Measurements from ENCODE around the gene ATF1. TPM values are rescaled to one million over a fixed set of nuclear protein-coding genes. Genes with fewer than 3 reads are reported as not detected.
"Not testable (repeated sequence)": the region's sequence is repeated elsewhere in the genome, so short reads cannot be mapped to it uniquely, and the experiment has no call there.

The ATF1 gene
- total RNA-seq, 1 experiment from 2014 or later: 87.2 TPM

DNA sequence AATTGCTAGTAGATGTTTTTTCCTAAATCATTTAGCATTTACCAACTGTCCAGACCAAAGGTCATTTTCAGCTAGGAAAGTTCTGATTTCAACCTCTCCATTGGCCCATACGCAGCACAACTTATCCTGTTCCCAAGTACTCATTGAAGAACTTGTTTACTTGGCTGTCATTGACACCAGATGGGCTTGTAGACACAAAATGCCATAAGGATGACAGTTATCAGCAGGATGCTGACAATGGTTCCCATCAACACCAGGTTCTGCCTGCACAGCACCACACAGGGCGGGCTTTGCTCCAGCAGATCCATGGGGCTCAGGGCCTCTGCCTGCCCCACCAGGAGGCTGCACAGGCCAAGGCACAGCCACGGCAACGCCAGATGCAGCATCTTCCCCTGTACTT, 42.3 kb downstream of the ATF1 start:
- CTCF ChIA-PET: interaction anchor here (0.7 kb wide), 1 partner anchor 16 kb away, joined by 3 read pairs; no protein-coding TSS in a partner anchor
- BruUV-seq (replicated peaks): no TSS peak
- H3K9me3 Mint-ChIP-seq (ENCODE audit: unreplicated experiment): no peaks in the 10 kb centered on the region
- H3K27me3 Mint-ChIP-seq (ENCODE audit: insufficient read depth, unreplicated experiment): no peaks in the 10 kb centered on the region
- H3K36me3 Mint-ChIP-seq (ENCODE audit: insufficient read depth, unreplicated experiment): peaks cover 59% of the 10 kb centered on the region
- no peak for DNase-seq (ENCODE audit: unreplicated experiment)
- H3K27ac Mint-ChIP-seq (ENCODE audit: low read depth, unreplicated experiment): no peak overlapping the region
- POLR2A ChIA-PET: no interaction called here
- TF ChIP-seq, protein P1, sequence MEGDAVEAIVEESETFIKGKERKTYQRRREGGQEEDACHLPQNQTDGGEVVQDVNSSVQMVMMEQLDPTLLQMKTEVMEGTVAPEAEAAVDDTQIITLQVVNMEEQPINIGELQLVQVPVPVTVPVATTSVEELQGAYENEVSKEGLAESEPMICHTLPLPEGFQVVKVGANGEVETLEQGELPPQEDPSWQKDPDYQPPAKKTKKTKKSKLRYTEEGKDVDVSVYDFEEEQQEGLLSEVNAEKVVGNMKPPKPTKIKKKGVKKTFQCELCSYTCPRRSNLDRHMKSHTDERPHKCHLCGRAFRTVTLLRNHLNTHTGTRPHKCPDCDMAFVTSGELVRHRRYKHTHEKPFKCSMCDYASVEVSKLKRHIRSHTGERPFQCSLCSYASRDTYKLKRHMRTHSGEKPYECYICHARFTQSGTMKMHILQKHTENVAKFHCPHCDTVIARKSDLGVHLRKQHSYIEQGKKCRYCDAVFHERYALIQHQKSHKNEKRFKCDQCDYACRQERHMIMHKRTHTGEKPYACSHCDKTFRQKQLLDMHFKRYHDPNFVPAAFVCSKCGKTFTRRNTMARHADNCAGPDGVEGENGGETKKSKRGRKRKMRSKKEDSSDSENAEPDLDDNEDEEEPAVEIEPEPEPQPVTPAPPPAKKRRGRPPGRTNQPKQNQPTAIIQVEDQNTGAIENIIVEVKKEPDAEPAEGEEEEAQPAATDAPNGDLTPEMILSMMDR (IDR thresholded peaks at IDR 0.05; ENCODE audit: unreplicated experiment): no peak
- no peak overlapping the region for H3K4me3 Mint-ChIP-seq (ENCODE audit: unreplicated experiment)
- intact Hi-C loops (cut with micrococcal nuclease): no loop called here
- H3K4me1 Mint-ChIP-seq (ENCODE audit: insufficient read depth, unreplicated experiment): no peaks in the 10 kb centered on the region

DNA sequence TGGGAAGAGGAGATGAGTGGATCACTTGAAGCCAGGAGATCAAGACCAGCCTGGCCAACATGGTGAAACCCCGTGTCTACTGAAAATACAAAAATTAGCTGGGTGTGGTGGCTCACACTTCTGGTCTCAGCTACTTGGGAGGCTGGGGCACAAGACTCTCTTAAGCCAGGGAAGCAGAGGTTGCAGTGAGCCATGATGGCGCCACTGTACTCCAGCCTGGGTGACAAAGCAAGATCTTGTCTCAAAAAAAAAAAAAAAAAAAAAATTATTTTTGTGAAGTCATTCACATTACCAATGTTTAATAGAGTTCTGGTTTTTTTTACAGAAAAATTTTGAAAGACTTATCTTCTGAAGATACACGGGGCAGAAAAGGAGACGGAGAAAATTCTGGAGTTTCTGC, 45.2 kb downstream of the ATF1 start:
- BruUV-seq (replicated peaks); H3K4me1 Mint-ChIP-seq (ENCODE audit: insufficient read depth, unreplicated experiment); intact Hi-C loops (cut with micrococcal nuclease); H3K27me3 Mint-ChIP-seq (ENCODE audit: insufficient read depth, unreplicated experiment); H3K4me3 Mint-ChIP-seq (ENCODE audit: unreplicated experiment); H3K27ac Mint-ChIP-seq (ENCODE audit: low read depth, unreplicated experiment); H3K9me3 Mint-ChIP-seq (ENCODE audit: unreplicated experiment); DNase-seq (ENCODE audit: unreplicated experiment): not testable (repeated sequence)
- CTCF ChIA-PET: interaction anchor here (0.6 kb wide), 1 partner anchor 714 kb away, joined by 3 read pairs; no protein-coding TSS in a partner anchor
- POLR2A ChIA-PET: interaction anchor here (1.3 kb wide), 1 partner anchor 13 kb away, joined by 3 read pairs; no protein-coding TSS in a partner anchor
- peaks cover 69% of the 10 kb centered on the region for H3K36me3 Mint-ChIP-seq (ENCODE audit: insufficient read depth, unreplicated experiment)

DNA sequence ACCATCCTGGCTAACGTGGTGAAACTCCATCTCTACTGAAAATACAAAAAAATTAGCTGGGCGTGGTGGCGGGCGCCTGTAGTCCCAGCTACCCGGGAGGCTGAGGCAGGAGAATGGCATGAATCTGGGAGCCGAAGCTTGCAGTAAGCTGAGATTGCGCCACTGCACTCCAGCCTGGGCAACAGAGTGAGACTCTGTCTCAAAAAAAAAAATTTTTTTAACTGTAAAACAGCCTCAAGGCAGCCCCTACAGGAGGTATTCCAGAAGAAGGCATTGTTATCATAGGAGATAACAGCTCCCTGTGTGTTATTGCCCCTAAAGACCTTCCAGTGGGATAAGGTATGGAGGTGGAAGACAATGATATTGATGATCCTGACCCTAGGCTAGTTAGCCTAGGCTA, 51.0 kb downstream of the ATF1 start:
- BruUV-seq (replicated peaks); H3K4me1 Mint-ChIP-seq (ENCODE audit: insufficient read depth, unreplicated experiment); H3K9me3 Mint-ChIP-seq (ENCODE audit: unreplicated experiment); H3K4me3 Mint-ChIP-seq (ENCODE audit: unreplicated experiment); intact Hi-C loops (cut with micrococcal nuclease); H3K27ac Mint-ChIP-seq (ENCODE audit: low read depth, unreplicated experiment); H3K27me3 Mint-ChIP-seq (ENCODE audit: insufficient read depth, unreplicated experiment); DNase-seq (ENCODE audit: unreplicated experiment): not testable (repeated sequence)
- POLR2A ChIA-PET: interaction anchor here (0.6 to 1.8 kb wide), 2 partner anchors 50 to 207 kb away, joined by 3 to 4 read pairs; no protein-coding TSS in a partner anchor
- peaks cover 98% of the 10 kb centered on the region for H3K36me3 Mint-ChIP-seq (ENCODE audit: insufficient read depth, unreplicated experiment)
- CTCF ChIA-PET: interaction anchor here (0.6 to 3.0 kb wide), 5 partner anchors 19 to 732 kb away, joined by 3 to 17 read pairs (median 3); no protein-coding TSS in a partner anchor

DNA sequence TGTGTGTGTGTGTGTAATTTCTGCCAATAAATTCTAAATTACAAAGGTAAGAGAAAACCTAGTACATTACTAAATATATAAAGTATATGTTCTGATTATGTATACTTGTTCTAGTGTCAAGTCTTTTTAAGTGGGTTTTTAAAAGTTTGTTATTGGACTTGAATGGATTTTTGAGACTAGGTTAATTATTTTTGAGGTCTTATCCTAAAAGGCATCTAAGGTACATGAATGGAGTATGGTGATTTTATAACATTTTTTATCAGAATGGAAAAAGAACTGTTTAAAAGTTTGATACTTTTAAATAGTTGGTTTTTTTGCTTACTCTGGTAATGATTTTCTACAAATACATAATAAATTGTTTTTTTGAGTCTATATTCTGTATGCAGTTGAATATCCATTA, 56.3 kb downstream of the ATF1 start:
- TF ChIP-seq, protein P1 (IDR thresholded peaks at IDR 0.05; ENCODE audit: unreplicated experiment): no peak
- no TSS peak for BruUV-seq (replicated peaks)
- DNase-seq (ENCODE audit: unreplicated experiment): no peak
- Mint-ChIP-seq H3K27me3 (ENCODE audit: insufficient read depth, unreplicated experiment) (no peaks in the 10 kb centered on the region), H3K27ac (ENCODE audit: low read depth, unreplicated experiment) (no peak overlapping the region), H3K9me3 (ENCODE audit: unreplicated experiment) (no peaks in the 10 kb centered on the region), H3K4me1 (ENCODE audit: insufficient read depth, unreplicated experiment) (peaks cover 5% of the 10 kb centered on the region), H3K4me3 (ENCODE audit: unreplicated experiment) (no peak overlapping the region), H3K36me3 (ENCODE audit: insufficient read depth, unreplicated experiment) (peaks cover 55% of the 10 kb centered on the region)
- CTCF ChIA-PET: interaction anchor here (0.6 kb wide), 1 partner anchor 164 kb away, joined by 3 read pairs; no protein-coding TSS in a partner anchor
- intact Hi-C loops (cut with micrococcal nuclease): no loop called here
- POLR2A ChIA-PET: interaction anchor here (0.8 to 2.7 kb wide), 4 partner anchors 12 to 105 kb away, joined by 3 to 16 read pairs (median 6); partner anchors contain the start of gene ATF1

DNA sequence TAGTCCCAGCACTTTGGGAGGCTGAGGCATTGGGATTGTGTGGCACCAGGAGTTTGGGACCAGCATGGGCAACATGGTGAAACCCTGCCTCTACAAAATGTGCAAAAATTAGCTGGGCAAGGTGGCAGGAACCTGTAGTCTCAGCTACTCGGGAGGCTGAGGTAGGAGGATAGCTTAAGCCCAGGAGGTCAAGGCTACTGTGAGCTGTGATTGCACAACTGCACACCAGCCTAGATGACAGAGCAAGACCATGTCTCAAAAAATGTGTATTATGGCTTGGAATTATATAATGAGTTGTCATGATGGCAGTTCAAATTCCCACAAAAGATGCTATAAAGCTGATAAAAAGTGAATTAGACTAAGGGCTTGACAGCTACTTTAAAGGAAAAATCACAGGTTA, 58.2 kb downstream of the ATF1 start:
- no peak for DNase-seq (ENCODE audit: unreplicated experiment)
- Mint-ChIP-seq H3K27me3 (ENCODE audit: insufficient read depth, unreplicated experiment) (no peaks in the 10 kb centered on the region), H3K4me1 (ENCODE audit: insufficient read depth, unreplicated experiment) (peaks cover 6% of the 10 kb centered on the region), H3K9me3 (ENCODE audit: unreplicated experiment) (no peaks in the 10 kb centered on the region), H3K36me3 (ENCODE audit: insufficient read depth, unreplicated experiment) (peaks cover 36% of the 10 kb centered on the region), H3K4me3 (ENCODE audit: unreplicated experiment) (no peak overlapping the region), H3K27ac (ENCODE audit: low read depth, unreplicated experiment) (no peak overlapping the region)
- no TSS peak for BruUV-seq (replicated peaks)
- TF ChIP-seq, protein P1 (IDR thresholded peaks at IDR 0.05; ENCODE audit: unreplicated experiment): no peak
- ChIA-PET CTCF (interaction anchor here (0.6 to 3.0 kb wide), 7 partner anchors 10 to 519 kb away, joined by 3 to 24 read pairs (median 3); no protein-coding TSS in a partner anchor), POLR2A (interaction anchor here (0.6 to 2.7 kb wide), 7 partner anchors 14 to 206 kb away, joined by 3 to 16 read pairs (median 3); partner anchors contain the start of genes ATF1 and SLC11A2)
- intact Hi-C loops (cut with micrococcal nuclease): no loop called here

DNA sequence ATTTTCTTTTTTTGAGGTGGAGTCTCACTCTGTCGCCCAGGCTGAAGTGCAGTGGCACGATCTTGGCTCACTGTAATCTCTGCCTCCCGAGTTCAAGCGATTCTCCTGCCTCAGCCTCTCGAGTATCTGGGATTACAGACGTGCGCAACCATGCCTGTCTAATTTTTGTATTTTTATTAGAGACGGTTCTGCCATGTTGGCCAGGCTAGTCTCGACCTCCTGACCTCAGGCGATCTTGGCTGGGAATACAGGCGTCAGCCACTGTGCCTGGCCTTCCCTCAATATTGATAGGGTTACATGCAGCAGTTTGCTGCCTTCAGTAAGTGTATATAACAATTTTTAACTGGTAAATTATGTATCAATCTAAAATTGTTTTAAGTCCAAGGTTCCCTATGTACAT, 59.8 kb downstream of the ATF1 start:
- H3K9me3 Mint-ChIP-seq (ENCODE audit: unreplicated experiment); H3K4me3 Mint-ChIP-seq (ENCODE audit: unreplicated experiment); BruUV-seq (replicated peaks); DNase-seq (ENCODE audit: unreplicated experiment); H3K27me3 Mint-ChIP-seq (ENCODE audit: insufficient read depth, unreplicated experiment); H3K27ac Mint-ChIP-seq (ENCODE audit: low read depth, unreplicated experiment); intact Hi-C loops (cut with micrococcal nuclease): not testable (repeated sequence)
- peaks cover 16% of the 10 kb centered on the region for H3K4me1 Mint-ChIP-seq (ENCODE audit: insufficient read depth, unreplicated experiment)
- H3K36me3 Mint-ChIP-seq (ENCODE audit: insufficient read depth, unreplicated experiment): peaks cover 19% of the 10 kb centered on the region
- ChIA-PET POLR2A (interaction anchor here (2.8 to 4.2 kb wide), 3 partner anchors 59 to 205 kb away, joined by 26 to 43 read pairs (median 34); partner anchors contain the start of gene ATF1), CTCF (interaction anchor here (1.1 to 7.7 kb wide), 4 partner anchors 56 to 204 kb away, joined by 3 to 122 read pairs (median 23); partner anchors contain the start of gene ATF1)

Measured in MCF 10A (cell line).